ENCODE measurements around the gene DZIP3.

The DZIP3 gene

DNA sequence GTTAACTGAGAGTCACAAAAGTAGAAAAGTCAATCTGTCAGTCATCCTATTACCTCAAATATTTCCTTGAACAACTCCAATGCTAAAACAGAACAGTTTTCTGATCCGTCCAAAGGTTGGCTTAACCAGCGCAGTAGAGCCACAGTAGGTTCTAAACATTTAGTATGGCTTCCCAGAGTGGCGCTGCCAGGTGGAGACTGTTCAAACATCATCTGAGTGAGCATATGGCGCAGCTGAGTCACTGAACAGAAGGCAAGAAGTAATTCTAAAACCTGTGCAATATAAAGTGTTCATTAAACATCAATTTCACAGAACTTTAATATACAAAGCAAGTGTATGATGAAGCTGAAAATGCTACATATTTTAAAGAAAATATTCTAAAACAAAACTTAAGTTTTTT lies 20.2 kb upstream of the DZIP3 start:
- Histone ChIP-seq H3K27ac (no peak overlapping the region), H3K4me3 (no peak overlapping the region)
- TF ChIP-seq, protein P1, sequence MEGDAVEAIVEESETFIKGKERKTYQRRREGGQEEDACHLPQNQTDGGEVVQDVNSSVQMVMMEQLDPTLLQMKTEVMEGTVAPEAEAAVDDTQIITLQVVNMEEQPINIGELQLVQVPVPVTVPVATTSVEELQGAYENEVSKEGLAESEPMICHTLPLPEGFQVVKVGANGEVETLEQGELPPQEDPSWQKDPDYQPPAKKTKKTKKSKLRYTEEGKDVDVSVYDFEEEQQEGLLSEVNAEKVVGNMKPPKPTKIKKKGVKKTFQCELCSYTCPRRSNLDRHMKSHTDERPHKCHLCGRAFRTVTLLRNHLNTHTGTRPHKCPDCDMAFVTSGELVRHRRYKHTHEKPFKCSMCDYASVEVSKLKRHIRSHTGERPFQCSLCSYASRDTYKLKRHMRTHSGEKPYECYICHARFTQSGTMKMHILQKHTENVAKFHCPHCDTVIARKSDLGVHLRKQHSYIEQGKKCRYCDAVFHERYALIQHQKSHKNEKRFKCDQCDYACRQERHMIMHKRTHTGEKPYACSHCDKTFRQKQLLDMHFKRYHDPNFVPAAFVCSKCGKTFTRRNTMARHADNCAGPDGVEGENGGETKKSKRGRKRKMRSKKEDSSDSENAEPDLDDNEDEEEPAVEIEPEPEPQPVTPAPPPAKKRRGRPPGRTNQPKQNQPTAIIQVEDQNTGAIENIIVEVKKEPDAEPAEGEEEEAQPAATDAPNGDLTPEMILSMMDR (IDR thresholded peaks at IDR 0.05): no peak
- no peak for DNase-seq (ENCODE audit: low spot score)

- no peak for DNase-seq (ENCODE audit: low spot score)
- Histone ChIP-seq H3K27ac (no peak overlapping the region), H3K4me3 (no peak overlapping the region)
- TF ChIP-seq, protein P1 (IDR thresholded peaks at IDR 0.05): no peak
Observed at GRCh38 chr3:108578064-108578463, 11.5 kb upstream of the DZIP3 start.

GRCh38 chr3:108588601-108589000 lies 921 bp upstream of the DZIP3 start:
- no peak for DNase-seq (ENCODE audit: low spot score)
- peak overlapping the region; percentile 73 for H3K4me3 ChIP-seq
- peak overlapping the region; percentile 90 to 94 for H3K27ac ChIP-seq
- TF ChIP-seq, protein P1 (IDR thresholded peaks at IDR 0.05): no peak

- H3K4me3 ChIP-seq: peak overlapping the region; percentile 73
- no peak for DNase-seq (ENCODE audit: low spot score)
- H3K27ac ChIP-seq: peak overlapping the region; percentile 90 to 94
- TF ChIP-seq, protein P1 (IDR thresholded peaks at IDR 0.05): no peak
Observed at GRCh38 chr3:108589998-108590323, 439 bp downstream of the DZIP3 start.

GRCh38 chr3:108590460-108590859 lies 938 bp downstream of the DZIP3 start:
- H3K4me3 ChIP-seq: peak overlapping the region; percentile 73
- DNase-seq (ENCODE audit: low spot score): no peak
- H3K27ac ChIP-seq: no peak overlapping the region
- TF ChIP-seq, protein P1 (IDR thresholded peaks at IDR 0.05): no peak

DNA sequence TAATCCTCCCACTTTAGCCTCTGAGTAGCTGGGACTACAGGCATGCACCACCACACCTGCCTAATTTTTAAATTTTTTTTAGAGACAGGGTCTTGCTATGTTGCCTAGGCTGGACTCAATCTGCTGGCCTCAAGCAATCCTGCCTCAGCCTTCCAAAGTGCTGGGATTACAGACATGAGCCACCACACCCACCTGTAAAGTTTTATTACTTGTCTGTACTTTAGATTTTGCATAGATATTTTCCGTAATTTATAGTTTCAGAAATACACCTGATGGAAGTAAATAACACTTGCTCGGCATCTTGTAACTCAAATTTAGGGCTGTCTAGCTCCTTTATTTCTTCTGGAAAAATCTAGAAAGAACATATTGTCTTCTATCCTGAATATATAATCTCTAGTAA lies 5.8 kb downstream of the DZIP3 start:
- H3K27ac ChIP-seq: no peak overlapping the region
- TF ChIP-seq, protein P1 (IDR thresholded peaks at IDR 0.05): no peak

GRCh38 chr3:108598375-108598774 lies 8.9 kb downstream of the DZIP3 start:
- Histone ChIP-seq H3K4me3 (no peak overlapping the region), H3K27ac (no peak overlapping the region)
- TF ChIP-seq, protein P1 (IDR thresholded peaks at IDR 0.05): no peak
- no peak for DNase-seq (ENCODE audit: low spot score)

More for the DNA sequence above, 5.8 kb downstream of the DZIP3 start:
- DNase-seq (ENCODE audit: low spot score): no peak
- no peak overlapping the region for H3K4me3 ChIP-seq

Data from coronary artery (tissue), 2 donors.